ENCODE data around the gene PDK2.

GRCh38 chr17:50055055-50055425 is 40.1 kb upstream of the PDK2 start:
- no peak for TF ChIP-seq CTCF (IDR thresholded peaks at IDR 0.05; ENCODE audit: borderline replicate concordance, extremely low read depth, low read length, poor library complexity, severe bottlenecking)
- no peak for TF ChIP-seq EZH2 (IDR thresholded peaks at IDR 0.05; ENCODE audit: borderline replicate concordance, low read depth, low read length, severe bottlenecking)
